IMR-90 (cell line): ENCODE measurements around the gene ASGR2. TPM values are rescaled to one million over a fixed set of nuclear protein-coding genes. Genes with fewer than 3 reads are reported as not detected.

Experiments used
- ATAC-seq: fragments of 200-7000 bp; cut with Tn5 transposase; 2 replicates; pipeline ENCODE4 v1.9.1; 2020; ENCODE audit warnings: low read depth, mild to moderate bottlenecking, moderate library complexity
- BruUV-seq: library from RNA; stranded (reverse); fragments of 400-500 nt; replicated peaks from 2 replicates; lab custom pipeline; 2021; lab: Mats Ljungman, UMichigan
- CTCF ChIA-PET: fragments of 300-600 bp; formaldehyde crosslinking; extraction: SDS; loops from one replicate; lab custom pipeline; 2021; ENCODE audit warnings: antibody characterized with exemption; lab: Yijun Ruan, JAX
- POLR2A ChIA-PET: fragments of 300-600 bp; sonication (Branson Sonifier 250); formaldehyde crosslinking; loops from one replicate; lab custom pipeline; 2022; ENCODE audit warnings: antibody characterized with exemption; ENCODE audit not compliant: unreplicated experiment; lab: Charles Lee
- DNase-seq: peaks from one replicate; pipeline ENCODE4 v3.0.0; 2013
- H2AFZ ChIP-seq: replicated peaks from 2 replicates; pipeline ENCODE3; 2013; ENCODE audit warnings: low read length, mild to moderate bottlenecking; ENCODE audit not compliant: poor library complexity
- H2AK5ac ChIP-seq: 2 replicates; pipeline ENCODE4 v1.6.1; 2013; ENCODE audit warnings: low read depth, low read length, inconsistent platforms
- H2AK9ac ChIP-seq: replicated peaks from 2 replicates; pipeline ENCODE3; 2013; ENCODE audit warnings: mild to moderate bottlenecking, low read depth, low read length, moderate library complexity; ENCODE audit not compliant: poor library complexity
- H2BK120ac ChIP-seq: 2 replicates; pipeline ENCODE4 v1.6.1; 2013; ENCODE audit warnings: low read depth, low read length, inconsistent platforms
- H2BK15ac ChIP-seq: 3 replicates; pipeline ENCODE4 v1.6.1; 2013; ENCODE audit warnings: low read depth, low read length, inconsistent platforms
- H2BK20ac ChIP-seq: 2 replicates; pipeline ENCODE4 v1.6.1; 2013; ENCODE audit warnings: low read depth, mild to moderate bottlenecking, inconsistent platforms, low read length, moderate library complexity
- H2BK5ac ChIP-seq: 2 replicates; pipeline ENCODE4 v1.6.1; 2013; ENCODE audit warnings: mild to moderate bottlenecking, low read depth, low read length, inconsistent platforms; ENCODE audit not compliant: poor library complexity, severe bottlenecking
- H3K14ac ChIP-seq: replicated peaks from 2 replicates; pipeline ENCODE4 v1.6.1; 2013; ENCODE audit warnings: low read depth, low read length, inconsistent platforms
- H3K18ac ChIP-seq: 2 replicates; pipeline ENCODE4 v1.6.1; 2013; ENCODE audit warnings: low read depth, low read length, control low read depth
- H3K23ac ChIP-seq: 2 replicates; pipeline ENCODE4 v1.6.1; 2013; ENCODE audit warnings: low read depth, low read length, inconsistent platforms
- H3K27ac ChIP-seq: 2 replicates; pipeline ENCODE4 v1.5.1; 2013; ENCODE audit warnings: mild to moderate bottlenecking, control low read depth, low read length; ENCODE audit not compliant: insufficient read depth
- H3K27me3 ChIP-seq: 2 replicates; pipeline ENCODE4 v1.6.1; 2013; ENCODE audit warnings: low read length; ENCODE audit not compliant: control insufficient read depth, insufficient read depth
- H3K36me3 ChIP-seq: 2 replicates; pipeline ENCODE4 v1.6.1; 2013; ENCODE audit warnings: low read length, mixed read lengths; ENCODE audit not compliant: control insufficient read depth, insufficient read depth
- H3K4ac ChIP-seq: 2 replicates; pipeline ENCODE4 v1.6.1; 2013; ENCODE audit warnings: low read depth, low read length, inconsistent platforms
- H3K4me1 ChIP-seq: 2 replicates; pipeline ENCODE4 v1.6.1; 2013; ENCODE audit warnings: low read length, mixed read lengths; ENCODE audit not compliant: control insufficient read depth, insufficient read depth
- H3K4me2 ChIP-seq: 2 replicates; pipeline ENCODE4 v1.6.1; 2013; ENCODE audit warnings: low read depth, mild to moderate bottlenecking, control low read depth, low read length, moderate library complexity
- H3K4me3 ChIP-seq: 2 replicates; pipeline ENCODE4 v1.5.1; 2013; ENCODE audit warnings: low read depth, mild to moderate bottlenecking, control low read depth, low read length, moderate library complexity; ENCODE audit not compliant: insufficient read depth
- H3K56ac ChIP-seq: 2 replicates; pipeline ENCODE4 v1.6.1; 2013; ENCODE audit warnings: low read length, inconsistent platforms; ENCODE audit not compliant: insufficient read depth; ENCODE audit errors: extremely low read depth
- H3K79me1 ChIP-seq, 2 experiments: 2 replicates each; pipeline ENCODE4 v1.6.1; 2013; ENCODE audit warnings: low read length in 2 of 2, inconsistent platforms in 1 of 2, low read depth in 1 of 2
- H3K9ac ChIP-seq: 2 replicates; pipeline ENCODE4 v1.6.1; 2013; ENCODE audit warnings: low read depth, low read length, control low read depth
- H3K9me1 ChIP-seq: 2 replicates; pipeline ENCODE4 v1.6.1; 2013; ENCODE audit warnings: low read length, inconsistent platforms; ENCODE audit not compliant: insufficient read depth
- H3K9me3 ChIP-seq: 2 replicates; pipeline ENCODE4 v1.6.1; 2013; ENCODE audit warnings: low read length; ENCODE audit not compliant: control insufficient read depth, insufficient read depth
- H4K20me1 ChIP-seq: 2 replicates; pipeline ENCODE4 v1.6.1; 2013; ENCODE audit warnings: low read length, inconsistent platforms; ENCODE audit not compliant: insufficient read depth
- H4K5ac ChIP-seq: 2 replicates; pipeline ENCODE4 v1.6.1; 2013; ENCODE audit warnings: mild to moderate bottlenecking, low read depth, low read length, control low read depth
- H4K8ac ChIP-seq, 2 experiments: 2 replicates each; pipeline ENCODE4 v1.6.1; 2013; ENCODE audit warnings: low read depth in 2 of 2, low read length in 2 of 2, control low read depth in 1 of 2, inconsistent platforms in 1 of 2
- H4K91ac ChIP-seq: 2 replicates; pipeline ENCODE4 v1.6.1; 2013; ENCODE audit warnings: low read depth, low read length, inconsistent platforms; ENCODE audit not compliant: insufficient read depth
- MAZ ChIP-seq: IDR thresholded peaks from 2 replicates; pipeline ENCODE4 v1.6.1; 2012; ENCODE audit warnings: low read depth, mild to moderate bottlenecking, low read length, improper control_type of control experiment, moderate library complexity, borderline replicate concordance
- MXI1 ChIP-seq: IDR thresholded peaks from 2 replicates; pipeline ENCODE4 v1.6.1; 2012; ENCODE audit warnings: low read depth, mild to moderate bottlenecking, low read length, moderate library complexity, borderline replicate concordance
- POLR2A ChIP-seq: IDR thresholded peaks from 2 replicates; pipeline ENCODE4 v1.6.1; 2012; ENCODE audit warnings: mild to moderate bottlenecking, low read depth, low read length
- RAD21 ChIP-seq: IDR thresholded peaks from 2 replicates; pipeline ENCODE4 v1.6.1; 2012; ENCODE audit warnings: low read length, improper control_type of control experiment
- WGBS, 2 experiments: methylation state at CpG; one replicate each; pipeline versions ENCODE4 v1.1.5 to v1.1.7; 2013; ENCODE audit warnings: missing lambda C conversion rate in 2 of 2; ENCODE audit not compliant: insufficient read length in 1 of 2; ENCODE audit errors: extremely low coverage in 2 of 2; 5-methylcytosine and 5-hydroxymethylcytosine counted together
- dilution Hi-C: fragments of 300-500 bp; cut with HindIII; formaldehyde crosslinking; loops from one replicate; pipeline ENCODE4 v1.14.3; 2018; ENCODE audit warnings: low sequenced_read_pairs; ENCODE audit not compliant: unreplicated experiment
- in situ Hi-C: fragments of 300-500 bp; cut with MboI; formaldehyde crosslinking; loops from 3 replicates; pipeline ENCODE4 v1.14.3; 2019; ENCODE audit warnings: low sequenced_read_pairs, inconsistent platforms, mixed read lengths
- intact Hi-C: fragments of 100-400 bp; cut with micrococcal nuclease; formaldehyde crosslinking; loops from 2 replicates; pipeline ENCODE4 v1.10.0; 2022
- polyA plus RNA-seq, 3 experiments: library from polyadenylated mRNA; depleted of rRNA; stranded (reverse); fragments of >200 nt; gene quantifications; 2 replicates each; pipeline ENCODE4 v1.2.3, GENCODE V29; 2012; ENCODE audit warnings: low replicate concordance in 1 of 3
- total RNA-seq: library from RNA; depleted of rRNA; stranded (reverse); fragments of >200 nt; gene quantifications from 2 replicates; pipeline ENCODE4 v1.2.3, GENCODE V29; 2012
- TF ChIP-seq, protein P1 (sequence below): conservative IDR thresholded peaks from 2 replicates; pipeline ENCODE4 v1.5.1; 2012; ENCODE audit warnings: mild to moderate bottlenecking, low read depth, low read length, improper control_type of control experiment
- TF ChIP-seq, protein P2 (sequence below): fragments of 150-350 bp; IDR thresholded peaks from 2 replicates; pipeline ENCODE4 v1.6.1; 2016; ENCODE audit warnings: low read depth, mild to moderate bottlenecking, low read length, moderate library complexity, borderline replicate concordance

Gene ASGR2
- total and polyA plus RNA-seq, 2 of the 4 experiments (the other 2 are of a cell fraction): not detected

- no peak overlapping the region for H3K23ac ChIP-seq
- H2AK9ac ChIP-seq: no peak overlapping the region
- H3K9me1 ChIP-seq: no peaks in the 10 kb centered on the region
- H2BK5ac ChIP-seq: no peak overlapping the region
- H3K56ac ChIP-seq: no peak overlapping the region
- no peaks in the 10 kb centered on the region for H3K79me1 ChIP-seq
- no peak overlapping the region for H3K18ac ChIP-seq
- no peak for ATAC-seq
- no peak overlapping the region for H2BK120ac ChIP-seq
- no TSS peak for BruUV-seq
- no peak overlapping the region for H3K27ac ChIP-seq
- no peak overlapping the region for H3K4me3 ChIP-seq
- H4K20me1 ChIP-seq: no peaks in the 10 kb centered on the region
- no peak overlapping the region for H2BK15ac ChIP-seq
- dilution Hi-C loops (no loop called here), in situ Hi-C loops (loop anchor here (25.0 kb wide), 1 partner anchor 230 kb away; no protein-coding TSS in a partner anchor), intact Hi-C loops (no loop called here)
- ChIA-PET CTCF (no interaction called here), POLR2A (no interaction called here)
- no peaks in the 10 kb centered on the region for H3K9me3 ChIP-seq
- H3K4ac ChIP-seq: no peak overlapping the region
- no peak overlapping the region for H3K4me2 ChIP-seq
- no peak overlapping the region for H4K91ac ChIP-seq
- no peak overlapping the region for H2BK20ac ChIP-seq
- no peak overlapping the region for H4K8ac ChIP-seq
- 71% methylated on average over 1 of the region's 10 CpGs; no CpG with 5 or more reads in 1 of the 2 experiments for WGBS, 2 experiments
- peaks cover 52% of the 10 kb centered on the region for H3K27me3 ChIP-seq
- no peaks in the 10 kb centered on the region for H3K4me1 ChIP-seq
- no peak overlapping the region for H4K5ac ChIP-seq
- TF ChIP-seq RAD21 (no peak), POLR2A (no peak), MXI1 (no peak), MAZ (no peak)
- TF ChIP-seq, protein P1, sequence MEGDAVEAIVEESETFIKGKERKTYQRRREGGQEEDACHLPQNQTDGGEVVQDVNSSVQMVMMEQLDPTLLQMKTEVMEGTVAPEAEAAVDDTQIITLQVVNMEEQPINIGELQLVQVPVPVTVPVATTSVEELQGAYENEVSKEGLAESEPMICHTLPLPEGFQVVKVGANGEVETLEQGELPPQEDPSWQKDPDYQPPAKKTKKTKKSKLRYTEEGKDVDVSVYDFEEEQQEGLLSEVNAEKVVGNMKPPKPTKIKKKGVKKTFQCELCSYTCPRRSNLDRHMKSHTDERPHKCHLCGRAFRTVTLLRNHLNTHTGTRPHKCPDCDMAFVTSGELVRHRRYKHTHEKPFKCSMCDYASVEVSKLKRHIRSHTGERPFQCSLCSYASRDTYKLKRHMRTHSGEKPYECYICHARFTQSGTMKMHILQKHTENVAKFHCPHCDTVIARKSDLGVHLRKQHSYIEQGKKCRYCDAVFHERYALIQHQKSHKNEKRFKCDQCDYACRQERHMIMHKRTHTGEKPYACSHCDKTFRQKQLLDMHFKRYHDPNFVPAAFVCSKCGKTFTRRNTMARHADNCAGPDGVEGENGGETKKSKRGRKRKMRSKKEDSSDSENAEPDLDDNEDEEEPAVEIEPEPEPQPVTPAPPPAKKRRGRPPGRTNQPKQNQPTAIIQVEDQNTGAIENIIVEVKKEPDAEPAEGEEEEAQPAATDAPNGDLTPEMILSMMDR: no peak
- TF ChIP-seq, protein P2, sequence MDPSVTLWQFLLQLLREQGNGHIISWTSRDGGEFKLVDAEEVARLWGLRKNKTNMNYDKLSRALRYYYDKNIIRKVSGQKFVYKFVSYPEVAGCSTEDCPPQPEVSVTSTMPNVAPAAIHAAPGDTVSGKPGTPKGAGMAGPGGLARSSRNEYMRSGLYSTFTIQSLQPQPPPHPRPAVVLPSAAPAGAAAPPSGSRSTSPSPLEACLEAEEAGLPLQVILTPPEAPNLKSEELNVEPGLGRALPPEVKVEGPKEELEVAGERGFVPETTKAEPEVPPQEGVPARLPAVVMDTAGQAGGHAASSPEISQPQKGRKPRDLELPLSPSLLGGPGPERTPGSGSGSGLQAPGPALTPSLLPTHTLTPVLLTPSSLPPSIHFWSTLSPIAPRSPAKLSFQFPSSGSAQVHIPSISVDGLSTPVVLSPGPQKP: no peak
- no peak overlapping the region for H3K14ac ChIP-seq
- no peak overlapping the region for H2AFZ ChIP-seq
- no peaks in the 10 kb centered on the region for H3K36me3 ChIP-seq
- no peak for DNase-seq
- no peak overlapping the region for H2AK5ac ChIP-seq
- H3K9ac ChIP-seq: no peak overlapping the region
These were observed 27.2 kb upstream of the ASGR2 start for GRCh38 chr17:7141824-7142223.
